ENCODE results near the gene ZMAT3.
A peak's percentile ranks its signal among the peaks of the same experiment; 100 is the strongest.
"Not testable (repeated sequence)": the region's sequence is repeated elsewhere in the genome, so short reads cannot be mapped to it uniquely, and the experiment has no call there.

The ZMAT3 gene

DNA sequence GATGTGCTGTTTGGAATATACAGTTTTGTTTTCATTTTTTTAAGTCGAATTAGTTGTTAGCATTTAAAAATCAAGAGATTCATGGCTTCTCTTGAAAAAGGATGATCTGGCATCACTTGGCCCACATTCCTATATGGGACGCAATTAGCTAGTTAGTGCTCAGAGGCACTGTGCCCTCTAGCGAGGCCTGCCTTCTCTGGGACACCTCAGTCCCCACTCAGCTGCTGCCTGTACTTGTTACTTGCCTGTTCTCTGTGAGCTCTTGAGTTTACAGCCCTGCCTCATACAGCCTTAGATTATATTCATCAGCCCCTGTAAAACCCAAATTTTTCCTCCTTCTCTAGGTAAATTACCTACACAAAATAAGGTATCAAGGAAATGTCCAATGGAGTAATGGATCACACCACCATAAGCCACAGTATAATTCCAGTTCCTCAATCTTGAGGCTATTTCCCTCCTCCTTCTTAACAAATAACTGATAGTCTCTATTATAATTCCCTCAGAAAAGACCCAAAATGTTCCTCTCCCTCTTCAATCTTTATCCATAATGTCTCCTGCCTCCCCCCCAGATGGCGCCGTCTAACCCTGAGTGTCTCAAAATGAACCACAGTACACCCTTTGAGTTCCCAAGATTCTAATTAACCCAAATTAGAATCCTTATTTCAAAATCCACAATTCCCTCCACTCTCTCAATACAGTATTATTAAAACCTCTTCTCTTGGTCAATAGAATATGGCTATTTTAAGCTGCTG is 2.7 kb downstream of the ZMAT3 start:
- peak; percentile 51 for DNase-seq

DNA sequence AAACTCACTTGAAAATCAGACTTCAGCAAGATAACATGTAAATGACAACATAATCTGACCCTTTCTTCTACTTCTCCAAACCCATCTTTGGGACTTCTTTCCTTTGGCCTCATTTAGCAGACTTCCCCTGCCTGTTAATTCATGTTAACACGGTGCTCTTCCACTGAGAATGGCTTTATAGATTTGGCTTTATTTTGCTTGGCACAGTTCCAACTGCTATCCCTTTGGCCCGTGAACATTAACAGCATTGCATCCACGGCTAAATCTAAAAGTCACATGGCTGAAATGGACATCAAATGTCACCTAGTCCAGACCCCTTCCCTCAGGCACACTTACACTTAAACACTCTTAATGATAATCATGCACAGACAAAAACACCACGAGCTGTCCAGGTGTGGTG is 3.8 kb downstream of the ZMAT3 start:
- no peak for DNase-seq

DNA sequence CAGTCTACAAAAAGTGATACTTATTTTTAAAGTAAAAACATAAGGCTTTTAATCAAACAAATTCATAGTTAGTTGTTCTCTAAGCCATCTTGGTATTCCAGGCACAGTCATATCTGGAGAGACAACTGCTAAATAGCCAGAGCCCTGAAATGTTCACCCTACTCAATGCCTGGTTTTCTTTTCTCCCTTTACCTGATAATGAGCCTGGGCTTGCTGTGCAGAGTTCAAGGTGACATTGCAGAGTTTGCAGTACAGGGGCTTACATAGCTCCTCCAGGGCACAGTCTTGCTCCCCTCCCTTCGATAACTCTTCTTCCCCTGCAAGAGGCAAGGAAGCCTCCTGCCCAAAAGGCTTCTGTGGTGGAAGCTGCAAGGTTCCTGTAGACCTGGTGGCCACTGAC is 4.3 kb downstream of the ZMAT3 start:
- DNase-seq, result no peak

DNA sequence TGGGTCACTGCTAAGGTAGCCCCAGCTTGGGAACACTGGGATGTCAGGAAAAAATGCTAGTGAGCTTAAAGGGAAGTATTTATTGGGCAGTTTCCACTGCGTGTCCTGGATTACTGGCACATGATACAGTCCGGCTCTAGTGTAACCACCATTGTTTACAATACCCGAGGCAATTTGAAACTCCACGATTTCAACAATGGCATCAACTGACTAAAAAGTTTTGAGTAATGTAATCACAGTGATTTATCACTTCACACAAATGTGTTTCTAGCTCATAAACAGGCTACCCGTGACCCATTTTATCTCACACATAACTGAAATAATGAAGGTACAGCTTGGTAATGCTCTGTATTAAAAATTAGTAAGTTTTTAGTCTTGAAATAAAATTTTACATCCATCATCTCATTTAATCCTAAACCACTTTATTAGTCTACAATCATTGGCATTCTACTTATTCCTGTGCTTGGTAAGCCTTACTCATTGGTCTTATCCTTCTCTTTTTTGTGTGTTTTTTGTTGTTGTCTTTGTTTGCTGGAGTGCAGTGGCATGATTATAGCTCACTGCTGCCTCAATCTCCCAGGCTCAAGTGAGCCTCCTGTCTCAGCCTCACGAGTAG is 7.6 kb downstream of the ZMAT3 start:
- DNase-seq, result no peak

DNA sequence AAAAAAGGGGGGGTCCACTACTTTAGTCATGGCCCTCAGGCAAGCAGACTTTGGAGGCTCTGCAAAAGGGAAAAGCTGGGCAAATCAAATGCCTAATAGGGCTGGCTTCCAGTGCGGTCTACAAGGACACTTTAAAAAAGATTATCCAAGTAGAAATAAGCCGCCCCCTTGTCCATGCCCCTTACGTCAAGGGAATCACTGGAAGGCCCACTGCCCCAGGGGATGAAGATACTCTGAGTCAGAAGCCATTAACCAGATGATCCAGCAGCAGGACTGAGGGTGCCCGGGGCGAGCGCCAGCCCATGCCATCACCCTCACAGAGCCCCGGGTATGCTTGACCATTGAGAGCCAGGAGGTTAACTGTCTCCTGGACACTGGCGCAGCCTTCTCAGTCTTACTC is 15.3 kb downstream of the ZMAT3 start:
- no peak for DNase-seq

DNA sequence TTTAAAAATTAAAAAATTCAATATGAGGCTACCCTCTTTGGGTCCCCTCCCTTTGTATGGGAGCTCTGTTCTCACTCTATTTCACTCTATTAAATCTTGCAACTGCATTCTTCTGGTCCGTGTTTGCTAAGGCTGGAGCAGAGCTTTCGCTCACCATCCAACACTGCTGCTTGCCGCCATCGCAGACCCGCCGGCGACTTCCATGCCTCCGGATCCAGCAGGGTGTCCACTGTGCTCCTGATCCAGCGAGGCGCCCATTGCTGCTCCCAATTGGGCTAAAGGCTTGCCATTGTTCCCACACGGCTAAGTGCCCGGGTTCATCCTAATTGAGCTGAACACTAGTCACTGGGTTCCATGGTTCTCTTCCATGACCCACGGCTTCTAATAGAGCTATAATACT is 17.0 kb downstream of the ZMAT3 start:
- DNase-seq, result not testable (repeated sequence)

DNA sequence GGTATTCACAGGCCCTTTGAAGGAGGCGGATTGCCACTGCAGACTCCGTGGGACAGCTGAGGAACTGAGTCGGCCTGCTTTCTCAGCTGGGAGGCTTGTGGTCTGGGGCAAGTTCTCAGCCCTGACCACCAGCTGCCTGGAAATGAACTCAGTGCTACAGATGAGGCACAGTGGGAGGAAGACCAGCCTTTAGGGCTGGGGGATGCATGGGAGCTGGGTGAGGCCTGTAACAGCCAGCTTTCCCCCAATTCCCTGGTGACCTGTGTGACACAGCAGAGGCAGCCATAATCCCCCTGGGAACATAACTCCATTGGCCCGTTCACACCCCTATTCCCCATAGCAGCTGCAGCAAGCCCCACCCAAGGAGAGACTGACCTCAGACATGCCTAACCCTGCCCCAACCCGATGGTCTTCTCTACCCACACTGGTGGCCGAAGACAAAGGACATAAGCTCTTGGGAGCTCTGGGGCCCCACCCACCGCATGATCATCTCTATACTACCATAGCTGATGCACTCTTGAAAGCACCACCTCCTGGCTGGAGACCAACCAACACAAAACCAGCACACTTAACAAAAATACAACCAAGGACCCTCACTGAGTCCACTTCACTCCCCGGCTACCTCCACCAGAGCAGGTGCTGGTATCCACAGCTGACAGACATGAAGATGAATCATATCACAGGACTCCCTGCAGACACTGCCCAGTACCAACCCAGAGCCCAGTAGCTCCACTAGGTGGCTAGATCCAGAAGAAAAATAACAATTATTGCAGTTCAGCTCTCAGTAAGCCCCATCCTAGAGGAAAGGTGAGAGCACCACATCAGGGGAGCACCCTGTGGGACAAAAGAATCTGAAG is 24.9 kb downstream of the ZMAT3 start:
- no peak for DNase-seq

DNA sequence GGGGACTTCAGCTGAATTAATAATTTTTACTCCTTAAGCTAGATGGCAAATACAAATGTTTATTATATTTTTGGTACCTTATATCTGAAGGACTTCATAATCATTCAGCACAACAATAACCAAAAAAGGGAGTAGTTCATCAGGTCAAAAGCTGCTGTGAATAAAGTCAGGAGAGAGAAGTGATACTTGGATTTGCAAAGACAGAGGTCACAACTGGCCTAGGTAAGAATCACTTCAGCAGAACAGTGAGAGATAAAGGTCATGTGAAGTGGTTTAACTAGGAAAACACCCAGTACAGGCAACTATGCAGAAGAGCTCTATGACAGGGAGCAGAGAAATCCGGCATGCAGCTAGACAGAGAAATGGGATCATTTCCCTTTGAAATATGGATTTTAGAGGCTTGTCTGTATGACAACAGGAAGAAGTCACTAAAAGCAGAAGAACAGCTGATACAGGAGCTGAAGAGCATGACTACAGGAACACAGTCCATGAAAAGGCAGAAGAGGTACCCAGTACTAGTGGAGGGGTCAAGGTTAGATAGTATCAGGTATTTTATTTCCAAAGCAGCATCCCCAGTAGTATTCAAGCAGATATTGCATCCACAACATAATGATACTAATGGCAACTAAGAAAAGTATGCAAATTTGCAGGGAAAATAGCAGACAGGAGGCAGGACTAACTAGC is 25.7 kb downstream of the ZMAT3 start:
- DNase-seq, result no peak

DNA sequence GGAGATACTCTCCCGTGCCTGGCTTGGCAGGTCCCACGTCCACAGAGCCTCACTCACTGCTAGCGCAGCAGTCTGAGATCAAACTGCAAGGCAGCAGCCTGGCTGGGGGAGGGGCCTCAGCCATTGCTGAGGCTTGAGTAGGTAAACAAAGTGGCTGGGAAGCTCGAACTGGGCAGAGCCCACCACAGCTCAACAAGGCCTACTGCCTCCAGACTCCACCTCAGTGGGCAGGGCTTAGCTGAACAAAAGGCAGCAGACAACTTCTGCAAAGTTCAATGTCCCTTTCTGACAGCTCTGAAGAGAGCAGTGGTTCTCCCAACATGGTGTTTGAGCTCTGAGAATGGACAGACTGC is 32.7 kb downstream of the ZMAT3 start:
- not testable (repeated sequence) for DNase-seq

DNA sequence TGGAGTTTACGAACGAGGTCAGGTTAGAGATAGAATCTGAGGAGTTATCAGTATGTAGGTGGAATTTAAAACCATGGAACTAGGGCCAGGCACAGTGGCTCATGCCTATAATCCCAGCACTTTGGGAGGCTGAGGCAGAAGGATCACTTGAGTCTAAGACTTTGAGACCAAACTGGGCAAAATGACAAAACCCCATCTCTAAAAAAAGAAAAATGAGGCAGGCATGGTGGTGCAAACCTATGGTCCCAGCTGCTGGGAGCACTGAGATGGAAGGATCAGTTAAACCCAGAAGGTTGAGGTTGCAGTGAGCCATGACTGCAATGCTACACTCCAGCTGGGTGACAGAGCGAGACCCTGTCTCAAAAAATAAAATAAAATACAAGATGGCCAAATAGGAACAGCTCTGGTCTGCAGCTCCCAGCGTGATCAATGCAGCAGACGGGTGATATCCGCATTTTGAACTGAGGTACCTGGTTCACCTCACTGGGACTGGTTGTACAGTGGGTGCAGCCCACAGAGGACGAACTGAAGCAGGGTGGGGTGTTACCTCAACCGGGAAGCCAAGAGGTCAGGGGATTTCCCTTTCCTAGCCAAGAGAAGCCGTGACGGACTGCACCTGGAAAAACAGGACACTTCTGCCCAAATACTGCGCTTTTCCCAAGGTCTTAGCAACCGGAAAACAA is 33.3 kb downstream of the ZMAT3 start:
- no peak for DNase-seq

DNA sequence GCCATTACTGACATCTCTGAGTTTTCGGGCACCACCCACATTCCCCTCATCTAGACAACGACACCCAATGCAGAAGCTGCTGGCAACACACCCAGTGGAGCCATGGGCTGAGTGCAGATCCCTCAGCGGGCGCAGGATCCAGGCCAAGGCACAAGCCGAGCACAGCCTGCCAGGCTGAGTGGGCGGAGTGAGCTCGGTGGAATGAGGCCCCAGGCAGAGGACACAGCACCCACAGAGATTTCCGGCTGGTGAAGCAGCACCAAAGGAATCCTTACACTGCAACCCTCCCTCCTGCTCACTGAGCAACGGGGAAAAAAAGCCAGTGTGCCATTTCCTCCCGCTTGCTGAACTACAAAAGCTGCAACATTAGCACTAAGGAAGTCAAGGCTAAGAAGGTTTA is 34.3 kb downstream of the ZMAT3 start:
- peak; percentile 50 for DNase-seq

DNA sequence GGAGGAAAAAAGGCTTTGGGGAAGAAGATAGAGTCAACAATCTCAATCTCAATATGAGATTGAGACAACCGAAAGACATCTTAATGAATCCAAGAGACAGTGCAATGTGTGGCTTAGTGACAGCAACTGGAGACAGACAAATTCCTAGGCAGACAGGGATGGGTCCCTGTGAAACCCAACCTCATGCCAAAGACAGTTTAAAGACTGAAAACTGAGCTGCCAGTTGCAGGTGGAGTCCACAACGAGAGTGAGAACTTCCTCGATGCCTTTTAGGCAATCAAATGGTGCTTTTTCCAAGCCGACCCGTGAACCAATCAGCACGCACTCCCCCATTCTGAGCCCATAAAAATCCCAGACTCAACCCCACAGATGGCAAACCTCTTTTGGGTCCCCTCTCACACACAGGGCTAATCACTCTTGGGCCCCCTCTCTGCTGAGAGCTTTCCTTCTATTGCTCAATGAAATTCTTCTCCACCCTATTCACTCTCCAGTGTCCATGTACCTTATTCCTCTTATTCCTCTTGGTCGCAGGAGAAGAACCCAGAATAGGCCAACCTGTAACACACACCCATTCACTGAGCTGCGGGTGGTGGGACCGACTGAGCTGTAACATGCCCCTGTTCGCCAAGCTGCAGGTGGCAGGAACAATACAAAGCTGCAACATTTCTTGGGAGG is 34.8 kb downstream of the ZMAT3 start:
- no peak for DNase-seq

DNA sequence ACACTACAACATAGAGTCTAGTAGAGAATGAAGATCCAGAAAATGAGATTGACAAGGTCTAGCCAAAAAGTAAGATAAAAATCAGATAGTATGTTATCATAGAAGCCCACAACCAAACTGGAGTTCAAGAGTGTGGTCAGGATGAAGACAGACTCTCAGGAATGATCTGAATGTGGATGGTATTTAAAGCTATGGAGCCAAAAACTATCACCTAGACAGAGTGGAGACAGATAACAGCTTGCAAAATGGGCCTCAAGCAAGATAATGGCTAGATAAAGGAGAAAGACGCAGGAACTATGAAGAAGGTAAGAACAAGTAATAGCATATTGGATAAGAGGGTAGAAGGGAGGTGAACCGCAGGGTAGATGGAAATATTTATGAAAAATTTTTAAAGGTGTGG is 35.4 kb downstream of the ZMAT3 start:
- DNase-seq, result no peak

DNA sequence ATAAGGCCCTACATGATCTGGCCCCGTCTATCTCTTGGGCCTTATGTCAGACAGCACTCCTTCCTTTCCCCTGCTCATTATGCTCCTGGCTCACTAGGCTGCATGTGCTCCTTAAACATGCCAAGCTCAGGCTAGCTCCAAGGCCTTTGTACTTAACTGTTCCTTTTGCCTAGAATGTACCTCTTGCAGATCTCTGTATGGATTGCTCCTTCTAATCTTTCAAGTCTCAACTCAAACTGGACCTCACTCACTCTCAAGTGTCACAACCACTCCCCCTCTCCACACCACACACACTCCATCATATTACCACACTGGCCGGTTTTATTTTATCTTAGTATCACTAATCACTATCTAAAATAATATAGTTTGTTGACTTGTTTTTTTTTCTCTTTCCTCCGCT is 36.4 kb downstream of the ZMAT3 start:
- DNase-seq, result no peak

DNA sequence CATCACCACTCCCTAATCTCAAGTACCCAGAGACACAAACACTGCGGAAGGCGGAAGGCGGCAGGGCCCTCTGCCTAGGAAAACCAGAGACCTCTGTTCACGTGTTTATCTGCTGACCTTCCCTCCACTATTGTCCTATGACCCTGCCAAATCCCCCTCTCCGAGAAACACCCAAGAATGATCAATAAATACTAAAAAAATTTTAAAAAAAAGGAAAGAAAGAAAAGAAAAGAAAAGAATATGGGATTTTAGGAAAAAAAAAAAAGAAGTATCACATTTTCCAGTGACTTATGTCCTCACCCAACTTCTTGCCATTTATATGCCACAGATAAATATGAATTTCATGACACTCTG is 38.3 kb downstream of the ZMAT3 start:
- not testable (repeated sequence) for DNase-seq

DNA sequence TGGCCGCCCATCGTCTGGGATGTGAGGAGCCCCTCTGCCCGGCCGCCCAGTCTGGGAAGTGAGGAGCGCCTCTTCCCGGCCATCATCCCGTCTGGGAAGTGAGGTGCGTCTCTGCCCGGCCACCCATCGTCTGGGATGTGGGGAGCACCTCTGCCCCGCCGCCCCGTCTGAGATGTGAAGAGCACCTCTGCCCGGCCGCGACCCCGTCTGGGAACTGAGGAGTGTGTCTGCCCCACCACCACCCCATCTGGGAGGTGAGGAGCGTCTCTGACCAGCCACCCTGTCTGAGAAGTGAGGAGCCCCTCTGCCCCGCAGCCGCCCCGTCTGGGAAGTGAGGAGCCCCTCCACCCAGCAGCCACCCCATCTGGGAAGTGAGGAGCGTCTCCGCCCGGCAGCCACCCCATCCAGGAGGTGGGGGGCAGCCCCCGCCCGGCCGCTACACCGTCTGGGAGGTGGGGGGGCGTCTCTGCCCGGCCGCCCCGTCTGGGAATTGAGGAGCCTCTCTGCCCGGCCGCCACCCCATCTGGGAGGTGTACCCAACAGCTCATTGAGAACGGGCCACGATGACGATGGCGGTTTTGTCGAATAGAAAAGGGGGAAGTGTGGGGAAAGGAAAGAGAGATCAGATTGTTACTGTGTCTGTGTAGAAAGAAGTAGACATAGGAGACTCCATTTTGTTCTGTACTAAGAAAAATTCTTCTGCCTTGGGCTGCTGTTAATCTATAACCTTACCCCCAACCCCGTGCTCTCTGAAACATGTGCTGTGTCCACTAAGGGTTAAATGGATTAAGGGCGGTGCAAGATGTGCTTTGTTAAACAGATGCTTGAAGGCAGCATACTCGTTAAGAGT is 38.9 kb downstream of the ZMAT3 start:
- DNase-seq, result not testable (repeated sequence)

DNA sequence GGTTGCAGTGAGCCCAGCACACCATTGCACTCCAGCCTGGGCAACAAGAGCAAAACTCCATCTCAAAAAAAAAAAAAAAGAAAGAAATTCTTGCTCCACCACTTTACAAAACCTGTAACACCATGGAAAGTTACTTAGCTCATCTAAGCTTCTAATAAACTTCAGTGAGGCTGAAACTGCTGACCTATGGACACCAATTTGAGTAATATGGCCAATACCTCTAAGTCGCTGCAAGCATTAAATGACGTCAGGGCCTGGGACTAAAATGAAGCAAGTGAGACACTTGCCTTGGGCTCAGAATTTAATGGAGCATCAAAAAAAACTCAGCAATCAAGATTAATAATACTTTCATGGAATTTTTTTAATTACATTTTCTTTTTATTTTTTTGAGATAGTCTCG is 42.5 kb downstream of the ZMAT3 start:
- no peak for DNase-seq

DNA sequence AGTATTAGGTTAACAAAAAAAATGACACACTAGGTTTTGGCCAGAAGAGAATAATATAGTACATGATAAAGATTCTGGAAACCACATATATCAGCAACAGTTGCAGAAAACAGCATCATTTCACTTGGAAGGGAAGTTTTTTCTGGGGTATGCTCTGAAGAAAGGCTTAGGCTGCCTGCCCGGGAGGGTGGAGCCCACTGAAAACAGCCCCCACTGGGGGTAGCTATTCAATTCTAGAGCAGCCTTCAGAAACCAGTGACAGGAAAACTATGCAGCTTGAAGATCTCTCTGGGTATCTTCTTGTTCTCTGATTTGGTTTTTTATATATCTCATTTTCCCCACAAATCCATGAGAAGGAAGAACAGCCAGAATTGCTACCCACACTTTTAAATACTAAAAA is 43.2 kb downstream of the ZMAT3 start:
- no peak for DNase-seq

DNA sequence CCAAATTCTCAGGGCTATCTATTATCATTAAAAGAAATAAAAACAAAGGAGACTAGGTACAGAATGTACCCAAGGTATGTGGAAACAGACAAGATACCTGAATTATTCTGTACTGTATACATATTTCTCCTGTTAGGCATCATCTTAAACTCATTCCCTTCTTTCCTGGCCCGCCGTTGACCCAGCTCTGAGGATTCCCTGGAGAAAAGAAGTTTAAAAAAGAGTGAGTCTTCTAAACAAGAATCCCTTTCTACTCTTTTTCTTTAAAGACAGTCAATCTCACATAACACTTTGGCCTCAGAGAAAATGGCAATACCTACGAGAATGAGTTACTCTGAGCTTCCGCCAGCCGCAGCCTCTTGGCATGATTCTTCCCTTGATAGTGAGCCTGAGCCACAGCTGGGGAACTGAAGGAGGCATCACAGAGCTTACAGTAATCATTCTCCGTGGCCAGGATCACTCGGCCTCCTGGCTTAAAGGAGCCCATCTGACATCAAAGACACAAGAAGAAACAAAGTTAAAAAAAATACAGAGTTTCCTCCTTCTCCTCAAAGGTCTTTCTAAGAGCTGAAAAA is 44.2 kb downstream of the ZMAT3 start:
- DNase-seq, result no peak

DNA sequence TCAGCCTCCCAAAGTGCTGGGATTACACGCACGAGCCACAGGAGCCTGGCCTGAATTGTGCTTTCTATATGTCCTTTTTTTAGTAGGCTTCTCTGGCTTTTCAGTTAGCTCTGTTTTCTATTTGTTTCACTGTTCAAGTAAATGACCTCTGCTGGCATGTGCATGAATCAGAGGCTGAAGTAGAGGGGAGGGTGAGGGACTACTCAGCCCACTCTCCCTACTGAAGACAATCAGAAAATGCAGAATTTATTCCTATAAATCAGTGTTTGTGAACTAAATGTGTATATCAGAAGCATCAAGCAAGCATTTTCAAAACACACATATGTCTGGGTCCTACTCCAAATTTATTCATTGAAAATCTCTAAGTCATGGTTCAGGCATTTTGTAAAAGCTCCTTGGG is 45.0 kb downstream of the ZMAT3 start:
- DNase-seq, result no peak

All from activated CD4-positive, alpha-beta T cell treated with anti-CD3 and anti-CD28 coated beads, Interleukin-2, amount 50 U/mL, for 1 hour (primary cell).